Activated CD4-positive, alpha-beta memory T cell treated with anti-CD3 and anti-CD28 coated beads for 36 hours (primary cell): ENCODE results near the gene MAEA. TPM values are rescaled to one million over a fixed set of nuclear protein-coding genes. Genes with fewer than 3 reads are reported as not detected.
"Not testable (repeated sequence)": the region's sequence is repeated elsewhere in the genome, so short reads cannot be mapped to it uniquely, and the experiment has no call there.

Source experiments
- CTCF ChIA-PET: fragments of 350-600 bp; sonication (Branson Sonifier 250); formaldehyde crosslinking; loops from one replicate; lab custom pipeline; 2021; ENCODE audit warnings: antibody characterized with exemption, inconsistent platforms; lab: Charles Lee
- POLR2A ChIA-PET: fragments of 350-600 bp; sonication (Branson Sonifier 250); formaldehyde crosslinking; loops from one replicate; lab custom pipeline; 2021; ENCODE audit warnings: antibody characterized with exemption; lab: Charles Lee
- DNase-seq: peaks from one replicate; pipeline ENCODE4 v3.0.0-alpha.2; 2020
- H3K27ac Mint-ChIP-seq: one replicate; pipeline ENCODE4 v1.8.0; 2021; ENCODE audit warnings: mixed read lengths
- H3K27me3 Mint-ChIP-seq: one replicate; pipeline ENCODE4 v1.8.0; 2021; ENCODE audit warnings: mixed read lengths
- H3K36me3 Mint-ChIP-seq: one replicate; pipeline ENCODE4 v1.8.0; 2021; ENCODE audit warnings: mixed read lengths
- H3K4me1 Mint-ChIP-seq: one replicate; pipeline ENCODE4 v1.8.0; 2021; ENCODE audit warnings: low read depth, mixed read lengths
- H3K4me3 Mint-ChIP-seq: one replicate; pipeline ENCODE4 v1.8.0; 2021; ENCODE audit warnings: mild to moderate bottlenecking, mixed read lengths
- H3K9me3 Mint-ChIP-seq: one replicate; pipeline ENCODE4 v1.8.0; 2021; ENCODE audit warnings: mixed read lengths
- intact Hi-C: fragments of 100-400 bp; cut with micrococcal nuclease; formaldehyde crosslinking; loops from one replicate; pipeline ENCODE4 v1.15.1; 2023
- total RNA-seq, 2 experiments: library from RNA; stranded (reverse); gene quantifications; one replicate each; pipeline ENCODE4 v1.2.3, GENCODE V29; 2021

MAEA gene
- total RNA-seq, 2 experiments from 2014 or later, result 47.3 to 50.3 TPM

GRCh38 chr4:1369479-1370079 lies 79.9 kb downstream of the MAEA start:
- intact Hi-C loops, result no loop called here

GRCh38 chr4:1370321-1371124 lies 80.8 kb downstream of the MAEA start:
- no peak for DNase-seq
- intact Hi-C loops, result no loop called here
- ChIA-PET POLR2A (no interaction called here), CTCF (no interaction called here)
- H3K27me3 Mint-ChIP-seq, result no peaks in the 10 kb centered on the region
- H3K4me3 Mint-ChIP-seq, result no peak overlapping the region
- peaks cover 13% of the 10 kb centered on the region for H3K36me3 Mint-ChIP-seq
- no peaks in the 10 kb centered on the region for H3K4me1 Mint-ChIP-seq
- H3K27ac Mint-ChIP-seq, result no peak overlapping the region
- no peaks in the 10 kb centered on the region for H3K9me3 Mint-ChIP-seq

More at GRCh38 chr4:1369479-1370079, 79.9 kb downstream of the MAEA start:
- H3K4me1 Mint-ChIP-seq, result no peaks in the 10 kb centered on the region
- DNase-seq, result no peak
- peaks cover 13% of the 10 kb centered on the region for H3K36me3 Mint-ChIP-seq
- no peaks in the 10 kb centered on the region for H3K9me3 Mint-ChIP-seq
- no peak overlapping the region for H3K4me3 Mint-ChIP-seq
- no peak overlapping the region for H3K27ac Mint-ChIP-seq
- H3K27me3 Mint-ChIP-seq, result no peaks in the 10 kb centered on the region
- POLR2A ChIA-PET, result no interaction called here
- CTCF ChIA-PET, result no interaction called here

GRCh38 chr4:1371176-1372165 lies 81.8 kb downstream of the MAEA start:
- no peak overlapping the region for H3K27ac Mint-ChIP-seq
- no peaks in the 10 kb centered on the region for H3K4me1 Mint-ChIP-seq
- intact Hi-C loops, result no loop called here
- no peak for DNase-seq
- H3K4me3 Mint-ChIP-seq, result no peak overlapping the region
- H3K27me3 Mint-ChIP-seq, result no peaks in the 10 kb centered on the region
- no peaks in the 10 kb centered on the region for H3K9me3 Mint-ChIP-seq
- H3K36me3 Mint-ChIP-seq, result peaks cover 13% of the 10 kb centered on the region
- ChIA-PET CTCF (no interaction called here), POLR2A (no interaction called here)

- H3K27me3 Mint-ChIP-seq, DNase-seq, H3K9me3 Mint-ChIP-seq, H3K4me3 Mint-ChIP-seq, CTCF ChIA-PET, POLR2A ChIA-PET, H3K4me1 Mint-ChIP-seq, H3K27ac Mint-ChIP-seq, intact Hi-C loops: not testable (repeated sequence)
- peaks cover 13% of the 10 kb centered on the region for H3K36me3 Mint-ChIP-seq
These were observed 82.9 kb downstream of the MAEA start for GRCh38 chr4:1372576-1372975.

GRCh38 chr4:1373892-1374705 lies 84.4 kb downstream of the MAEA start:
- ChIA-PET CTCF (no interaction called here), POLR2A (no interaction called here)
- Mint-ChIP-seq H3K4me3 (no peak overlapping the region), H3K27me3 (no peaks in the 10 kb centered on the region), H3K27ac (no peak overlapping the region), H3K4me1 (no peaks in the 10 kb centered on the region), H3K36me3 (peaks cover 13% of the 10 kb centered on the region), H3K9me3 (no peaks in the 10 kb centered on the region)
- no peak for DNase-seq
- intact Hi-C loops, result no loop called here

- Mint-ChIP-seq H3K36me3 (peaks cover 13% of the 10 kb centered on the region), H3K27me3 (no peaks in the 10 kb centered on the region), H3K27ac (no peak overlapping the region), H3K4me3 (no peak overlapping the region), H3K9me3 (no peaks in the 10 kb centered on the region), H3K4me1 (no peaks in the 10 kb centered on the region)
- DNase-seq, result no peak
- intact Hi-C loops, result no loop called here
- POLR2A ChIA-PET, result no interaction called here
- CTCF ChIA-PET, result no interaction called here
These were observed 85.0 kb downstream of the MAEA start for GRCh38 chr4:1374706-1375045.

- Mint-ChIP-seq H3K9me3 (no peaks in the 10 kb centered on the region), H3K27me3 (no peaks in the 10 kb centered on the region), H3K27ac (no peak overlapping the region), H3K4me3 (no peak overlapping the region), H3K36me3 (peaks cover 13% of the 10 kb centered on the region), H3K4me1 (no peaks in the 10 kb centered on the region)
- intact Hi-C loops, result no loop called here
- POLR2A ChIA-PET, result no interaction called here
- DNase-seq, result no peak
- CTCF ChIA-PET, result no interaction called here
These were observed 85.5 kb downstream of the MAEA start for GRCh38 chr4:1375051-1375721.

GRCh38 chr4:1375761-1376322 lies 86.2 kb downstream of the MAEA start:
- ChIA-PET POLR2A (no interaction called here), CTCF (interaction anchor here (0.6 kb wide), 1 partner anchor 229 kb away, joined by 3 read pairs; no protein-coding TSS in a partner anchor)
- intact Hi-C loops, result no loop called here
- no peak for DNase-seq
- no peak overlapping the region for H3K27ac Mint-ChIP-seq
- no peaks in the 10 kb centered on the region for H3K9me3 Mint-ChIP-seq
- peaks cover 13% of the 10 kb centered on the region for H3K36me3 Mint-ChIP-seq
- no peaks in the 10 kb centered on the region for H3K4me1 Mint-ChIP-seq
- no peak overlapping the region for H3K4me3 Mint-ChIP-seq
- no peaks in the 10 kb centered on the region for H3K27me3 Mint-ChIP-seq

GRCh38 chr4:1376391-1376840 lies 86.7 kb downstream of the MAEA start:
- intact Hi-C loops, result no loop called here
- H3K4me1 Mint-ChIP-seq, result no peaks in the 10 kb centered on the region
- H3K4me3 Mint-ChIP-seq, result no peak overlapping the region
- POLR2A ChIA-PET, result no interaction called here
- CTCF ChIA-PET, result interaction anchor here (0.6 kb wide), 1 partner anchor 229 kb away, joined by 3 read pairs; no protein-coding TSS in a partner anchor
- peaks cover 7% of the 10 kb centered on the region for H3K36me3 Mint-ChIP-seq
- no peak for DNase-seq
- H3K27me3 Mint-ChIP-seq, result no peaks in the 10 kb centered on the region
- H3K27ac Mint-ChIP-seq, result no peak overlapping the region
- no peaks in the 10 kb centered on the region for H3K9me3 Mint-ChIP-seq

GRCh38 chr4:1376841-1377605 lies 87.3 kb downstream of the MAEA start:
- intact Hi-C loops, result no loop called here
- ChIA-PET CTCF (no interaction called here), POLR2A (no interaction called here)
- Mint-ChIP-seq H3K9me3 (no peaks in the 10 kb centered on the region), H3K4me1 (no peaks in the 10 kb centered on the region), H3K4me3 (no peak overlapping the region), H3K27me3 (no peaks in the 10 kb centered on the region), H3K27ac (no peak overlapping the region), H3K36me3 (peaks cover 5% of the 10 kb centered on the region)
- DNase-seq, result no peak
